ENCODE measurements around the gene NFS1.

GRCh38 chr20:35731862-35732643 lies 32.9 kb upstream of the NFS1 start:
- TF ChIP-seq CTCF (IDR thresholded peaks at IDR 0.05; ENCODE audit: poor library complexity) (no peak), EZH2 (IDR thresholded peaks at IDR 0.05; ENCODE audit: borderline replicate concordance) (no peak), EZH2phosphoT487 (IDR thresholded peaks at IDR 0.05; ENCODE audit: low read depth, severe bottlenecking, unreplicated experiment) (no peak)
